HepG2 (cell line): ENCODE data around the gene DOK4. TPM values are rescaled to one million over a fixed set of nuclear protein-coding genes. Genes with fewer than 3 reads are reported as not detected.

Source experiments
- ARNT ChIP-seq: fragments of 450-650 bp; IDR thresholded peaks from 2 replicates; pipeline ENCODE4 v1.6.1; 2017
- BCL6 ChIP-seq: IDR thresholded peaks from 2 replicates; pipeline ENCODE4 v1.6.1; 2016; ENCODE audit warnings: missing genetic modification reagents, missing compliant biosample characterization
- EEA1 ChIP-seq: sonication (generic); formaldehyde crosslinking; IDR thresholded peaks from 2 replicates; pipeline ENCODE4 v1.5.1; 2020; ENCODE audit warnings: mild to moderate bottlenecking, missing genetic modification reagents, borderline replicate concordance
- JDP2 ChIP-seq: sonication (generic); formaldehyde crosslinking; IDR thresholded peaks from 2 replicates; pipeline ENCODE4 v1.8.1; 2022; ENCODE audit warnings: missing genetic modification reagents, borderline replicate concordance
- MTA3 ChIP-seq: sonication (generic); formaldehyde crosslinking; IDR thresholded peaks from 2 replicates; pipeline ENCODE4 v1.4.0; 2020; ENCODE audit warnings: missing genetic modification reagents
- MTF2 ChIP-seq: sonication (generic); formaldehyde crosslinking; IDR thresholded peaks from 2 replicates; pipeline ENCODE4 v1.5.0; 2020; ENCODE audit warnings: missing genetic modification reagents, borderline replicate concordance
- NFKBIZ ChIP-seq: IDR thresholded peaks from 2 replicates; pipeline ENCODE4 v1.6.1; 2018; ENCODE audit warnings: missing genetic modification reagents, missing compliant biosample characterization
- SP1 ChIP-seq, 2 experiments: fragments of 450-650 bp in 1 of 2; sonication (generic) in 1 of 2; formaldehyde crosslinking in 1 of 2; IDR thresholded peaks; 2 replicates each; pipeline versions ENCODE4 v1.4.0 to v1.6.1; 2016 to 2020; ENCODE audit warnings: missing genetic modification reagents in 1 of 2
- ZNF280D ChIP-seq: sonication (generic); formaldehyde crosslinking; IDR thresholded peaks from 2 replicates; pipeline ENCODE4 v1.5.1; 2020; ENCODE audit warnings: mild to moderate bottlenecking, missing genetic modification reagents
- ZNF30 ChIP-seq: sonication (generic); formaldehyde crosslinking; IDR thresholded peaks from 2 replicates; pipeline ENCODE4 v1.5.0; 2020; ENCODE audit warnings: mild to moderate bottlenecking, missing genetic modification reagents
- ZNF329 ChIP-seq: sonication (generic); formaldehyde crosslinking; IDR thresholded peaks from 2 replicates; pipeline ENCODE4 v1.9.0; 2021; ENCODE audit warnings: low read depth, mild to moderate bottlenecking, missing genetic modification reagents
- ZNF558 ChIP-seq: sonication (generic); formaldehyde crosslinking; IDR thresholded peaks from 2 replicates; pipeline ENCODE4 v1.9.0; 2022; ENCODE audit warnings: mild to moderate bottlenecking, missing genetic modification reagents, borderline replicate concordance
- ZNF629 ChIP-seq: sonication (generic); formaldehyde crosslinking; conservative IDR thresholded peaks from 2 replicates; pipeline ENCODE4 v1.5.0; 2020; ENCODE audit warnings: missing genetic modification reagents
- ZNF678 ChIP-seq: sonication (generic); formaldehyde crosslinking; IDR thresholded peaks from 2 replicates; pipeline ENCODE4 v1.4.0; 2020; ENCODE audit warnings: mild to moderate bottlenecking, missing genetic modification reagents
- ZNF782 ChIP-seq: sonication (generic); formaldehyde crosslinking; IDR thresholded peaks from 2 replicates; pipeline ENCODE4 v1.4.0; 2020; ENCODE audit warnings: missing genetic modification reagents, mild to moderate bottlenecking, borderline replicate concordance
- ZNF879 ChIP-seq: sonication (generic); formaldehyde crosslinking; IDR thresholded peaks from 2 replicates; pipeline ENCODE4 v1.8.1; 2023; ENCODE audit warnings: missing genetic modification reagents
- polyA plus RNA-seq, 8 experiments: library from polyadenylated mRNA; depleted of rRNA in 3 of 8; stranded (reverse) in 7 of 8; unstranded in 1 of 8; fragments of >200 nt; fragmentation: Illumina TruSeq in 4 of 8; extraction: Trizol in 4 of 8; gene quantifications; 2 replicates each; pipeline versions ENCODE4 v1.2.1 to v1.2.3, GENCODE V29; 2011 to 2016; ENCODE audit warnings: low read depth in 4 of 8, missing spikeins in 1 of 8, mixed read lengths in 1 of 8; ENCODE audit not compliant: insufficient read depth in 1 of 8
- total RNA-seq, 5 experiments: library from RNA; depleted of rRNA; stranded (reverse); fragments of >200 nt; fragmentation: Illumina TruSeq; extraction: Trizol; gene quantifications; 2 replicates each; pipeline ENCODE4 v1.2.3, GENCODE V29; 2016; ENCODE audit warnings: low read depth in 1 of 5
- TF ChIP-seq, protein P1 (sequence below), 2 experiments: sonication (generic) in 1 of 2; formaldehyde crosslinking in 1 of 2; IDR thresholded peaks; 2 replicates each; pipeline versions ENCODE4 v1.6.1 to v1.9.0; 2014 to 2022; ENCODE audit warnings: antibody characterized with exemption in 1 of 2, borderline replicate concordance in 1 of 2, inconsistent platforms in 1 of 2, low read depth in 1 of 2, missing genetic modification reagents in 1 of 2
- TF ChIP-seq, protein P2 (sequence below): sonication (generic); formaldehyde crosslinking; IDR thresholded peaks from 2 replicates; pipeline ENCODE4 v1.5.1; 2020; ENCODE audit warnings: missing genetic modification reagents, mild to moderate bottlenecking, borderline replicate concordance

DOK4 gene
- total and polyA plus RNA-seq, 2 of the 13 experiments (the other 11 are each of a cell fraction or from before 2014, with no cell fraction given) = 52.7 to 70.0 TPM

- TF ChIP-seq NFKBIZ (0 out of 2 replicates have a peak, but pooled peaks have one; percentile 3), ZNF879 (CRISPR knock-in tag) (peak; percentile 68; the same call in 1 of the 2 replicates), ZNF629 (CRISPR knock-in tag) (no peak), ZNF782 (CRISPR knock-in tag) (no peak; the same call in none of the 2 replicates), ZNF280D (CRISPR knock-in tag) (no peak; the same call in 1 of the 2 replicates), ARNT (no peak), JDP2 (CRISPR knock-in tag) (no peak), ZNF329 (CRISPR knock-in tag) (0 out of 2 replicates have a peak, but pooled peaks have one; percentile 36), MTF2 (CRISPR knock-in tag) (0 out of 2 replicates have a peak, but pooled peaks have one; percentile 60), ZNF558 (CRISPR knock-in tag) (0 out of 2 replicates have a peak, but pooled peaks have one; percentile 1), ZNF678 (no peak), EEA1 (0 out of 2 replicates have a peak, but pooled peaks have one; percentile 1), ZNF30 (CRISPR knock-in tag) (0 out of 2 replicates have a peak, but pooled peaks have one; percentile 48), SP1 (IDR thresholded peaks at IDR 0.05) (no peak), SP1 (CRISPR knock-in tag; IDR thresholded peaks at IDR 0.05) (peak; percentile 29; the same call in 1 of the 2 replicates), MTA3 (CRISPR knock-in tag) (peak; percentile 58; the same call in 1 of the 2 replicates), BCL6 (CRISPR knock-in tag) (no peak)
- TF ChIP-seq, protein P1, sequence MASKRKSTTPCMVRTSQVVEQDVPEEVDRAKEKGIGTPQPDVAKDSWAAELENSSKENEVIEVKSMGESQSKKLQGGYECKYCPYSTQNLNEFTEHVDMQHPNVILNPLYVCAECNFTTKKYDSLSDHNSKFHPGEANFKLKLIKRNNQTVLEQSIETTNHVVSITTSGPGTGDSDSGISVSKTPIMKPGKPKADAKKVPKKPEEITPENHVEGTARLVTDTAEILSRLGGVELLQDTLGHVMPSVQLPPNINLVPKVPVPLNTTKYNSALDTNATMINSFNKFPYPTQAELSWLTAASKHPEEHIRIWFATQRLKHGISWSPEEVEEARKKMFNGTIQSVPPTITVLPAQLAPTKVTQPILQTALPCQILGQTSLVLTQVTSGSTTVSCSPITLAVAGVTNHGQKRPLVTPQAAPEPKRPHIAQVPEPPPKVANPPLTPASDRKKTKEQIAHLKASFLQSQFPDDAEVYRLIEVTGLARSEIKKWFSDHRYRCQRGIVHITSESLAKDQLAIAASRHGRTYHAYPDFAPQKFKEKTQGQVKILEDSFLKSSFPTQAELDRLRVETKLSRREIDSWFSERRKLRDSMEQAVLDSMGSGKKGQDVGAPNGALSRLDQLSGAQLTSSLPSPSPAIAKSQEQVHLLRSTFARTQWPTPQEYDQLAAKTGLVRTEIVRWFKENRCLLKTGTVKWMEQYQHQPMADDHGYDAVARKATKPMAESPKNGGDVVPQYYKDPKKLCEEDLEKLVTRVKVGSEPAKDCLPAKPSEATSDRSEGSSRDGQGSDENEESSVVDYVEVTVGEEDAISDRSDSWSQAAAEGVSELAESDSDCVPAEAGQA (IDR thresholded peaks at IDR 0.05; ENCODE audit: low read depth) = no peak
- TF ChIP-seq, protein P1 (CRISPR knock-in tag; IDR thresholded peaks at IDR 0.05; ENCODE audit: borderline replicate concordance) = no peak
- TF ChIP-seq, protein P2, sequence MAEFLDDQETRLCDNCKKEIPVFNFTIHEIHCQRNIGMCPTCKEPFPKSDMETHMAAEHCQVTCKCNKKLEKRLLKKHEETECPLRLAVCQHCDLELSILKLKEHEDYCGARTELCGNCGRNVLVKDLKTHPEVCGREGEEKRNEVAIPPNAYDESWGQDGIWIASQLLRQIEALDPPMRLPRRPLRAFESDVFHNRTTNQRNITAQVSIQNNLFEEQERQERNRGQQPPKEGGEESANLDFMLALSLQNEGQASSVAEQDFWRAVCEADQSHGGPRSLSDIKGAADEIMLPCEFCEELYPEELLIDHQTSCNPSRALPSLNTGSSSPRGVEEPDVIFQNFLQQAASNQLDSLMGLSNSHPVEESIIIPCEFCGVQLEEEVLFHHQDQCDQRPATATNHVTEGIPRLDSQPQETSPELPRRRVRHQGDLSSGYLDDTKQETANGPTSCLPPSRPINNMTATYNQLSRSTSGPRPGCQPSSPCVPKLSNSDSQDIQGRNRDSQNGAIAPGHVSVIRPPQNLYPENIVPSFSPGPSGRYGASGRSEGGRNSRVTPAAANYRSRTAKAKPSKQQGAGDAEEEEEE (CRISPR knock-in tag) = 0 out of 2 replicates have a peak, but pooled peaks have one; percentile 34
Observed at GRCh38 chr16:57446531-57447185, 39.6 kb downstream of the DOK4 start (continued).
